ENCODE results near the gene LPIN3.

DNA sequence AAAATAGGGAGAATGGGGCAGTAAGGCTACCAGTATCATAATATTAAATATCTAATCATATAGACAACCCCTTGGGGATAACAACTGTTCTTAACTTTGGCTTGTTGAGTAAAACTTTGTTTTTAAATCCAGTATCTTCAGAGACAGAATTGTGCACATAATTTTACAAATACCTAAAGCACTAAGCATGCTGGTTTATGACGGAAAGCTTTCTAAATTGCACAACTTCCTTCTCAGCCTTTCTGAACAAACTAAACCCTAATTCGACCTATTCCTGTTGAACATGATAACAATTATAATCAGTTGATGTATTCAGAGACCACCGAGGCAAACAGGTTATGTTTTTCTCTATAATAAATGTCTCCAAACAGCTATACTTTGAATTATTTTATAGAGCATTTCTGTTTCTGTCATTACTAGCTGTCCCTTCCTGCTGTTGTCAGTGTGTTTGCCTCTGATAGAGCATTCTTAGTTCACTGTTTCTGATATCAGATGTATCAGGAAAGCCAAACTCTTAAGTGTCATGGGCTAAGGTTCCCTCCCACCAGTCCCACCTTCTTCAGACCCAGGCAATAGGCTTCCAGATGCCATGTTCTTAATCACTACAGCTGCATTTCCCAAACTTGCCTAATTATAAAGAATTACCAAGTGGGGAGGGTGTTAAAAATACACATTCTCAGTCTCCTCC, 31.8 kb upstream of the LPIN3 start:
- TF ChIP-seq, protein P1, sequence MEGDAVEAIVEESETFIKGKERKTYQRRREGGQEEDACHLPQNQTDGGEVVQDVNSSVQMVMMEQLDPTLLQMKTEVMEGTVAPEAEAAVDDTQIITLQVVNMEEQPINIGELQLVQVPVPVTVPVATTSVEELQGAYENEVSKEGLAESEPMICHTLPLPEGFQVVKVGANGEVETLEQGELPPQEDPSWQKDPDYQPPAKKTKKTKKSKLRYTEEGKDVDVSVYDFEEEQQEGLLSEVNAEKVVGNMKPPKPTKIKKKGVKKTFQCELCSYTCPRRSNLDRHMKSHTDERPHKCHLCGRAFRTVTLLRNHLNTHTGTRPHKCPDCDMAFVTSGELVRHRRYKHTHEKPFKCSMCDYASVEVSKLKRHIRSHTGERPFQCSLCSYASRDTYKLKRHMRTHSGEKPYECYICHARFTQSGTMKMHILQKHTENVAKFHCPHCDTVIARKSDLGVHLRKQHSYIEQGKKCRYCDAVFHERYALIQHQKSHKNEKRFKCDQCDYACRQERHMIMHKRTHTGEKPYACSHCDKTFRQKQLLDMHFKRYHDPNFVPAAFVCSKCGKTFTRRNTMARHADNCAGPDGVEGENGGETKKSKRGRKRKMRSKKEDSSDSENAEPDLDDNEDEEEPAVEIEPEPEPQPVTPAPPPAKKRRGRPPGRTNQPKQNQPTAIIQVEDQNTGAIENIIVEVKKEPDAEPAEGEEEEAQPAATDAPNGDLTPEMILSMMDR (conservative IDR thresholded peaks at IDR 0.05 in 1 of 2, IDR thresholded peaks at IDR 0.05 in 1 of 2; ENCODE audit: extremely low read depth in 1 of 2, insufficient read depth in 1 of 2, low read depth in 1 of 2, low read length in 2 of 2): no peak
- TF ChIP-seq EZH2 (IDR thresholded peaks at IDR 0.05; ENCODE audit: borderline replicate concordance, low read length): no peak

Measured in mammary epithelial cell (primary cell).